Caco-2 (cell line): ENCODE measurements around the gene EMC7. TPM values are rescaled to one million over a fixed set of nuclear protein-coding genes. Genes with fewer than 3 reads are reported as not detected.

ENCODE experiments used
- Bru-seq: library from RNA; stranded (reverse); fragments of 400-500 nt; gene quantifications from one replicate; lab custom pipeline; 2021; lab: Mats Ljungman, UMichigan
- BruChase-seq, 2 experiments: library from RNA; stranded (reverse); fragments of 400-500 nt; gene quantifications; one replicate each; lab custom pipeline; 2021; lab: Mats Ljungman, UMichigan
- BruUV-seq: library from RNA; stranded (reverse); fragments of 400-500 nt; replicated peaks from 2 replicates; lab custom pipeline; 2021; lab: Mats Ljungman, UMichigan
- CTCF ChIA-PET: fragments of 300-600 bp; sonication (Branson Sonifier 250); formaldehyde crosslinking; loops from one replicate; lab custom pipeline; 2022; ENCODE audit warnings: antibody characterized with exemption; lab: Charles Lee
- POLR2A ChIA-PET: fragments of 300-600 bp; sonication (Branson Sonifier 250); formaldehyde crosslinking; loops from one replicate; lab custom pipeline; 2022; ENCODE audit warnings: antibody characterized with exemption; lab: Charles Lee
- DNase-seq, 2 experiments: peaks; one replicate each; pipeline versions ENCODE4 v3.0.0 to v3.0.0-alpha.2; 2020 to 2022
- H3K27me3 ChIP-seq: replicated peaks from 2 replicates; pipeline ENCODE4 v1.6.0; 2011; ENCODE audit warnings: low read length; ENCODE audit not compliant: control insufficient read depth, insufficient read depth
- H3K36me3 ChIP-seq: 2 replicates; pipeline ENCODE4 v1.5.1; 2011; ENCODE audit warnings: low read length; ENCODE audit not compliant: control insufficient read depth, insufficient read depth
- H3K4me1 ChIP-seq: fragments of 250-450 bp; sonication (Bioruptor Pico); 2 replicates; pipeline ENCODE4 v1.5.1; 2020; ENCODE audit warnings: mild to moderate bottlenecking
- H3K4me3 ChIP-seq: 2 replicates; pipeline ENCODE4 v1.5.1; 2011; ENCODE audit warnings: low read depth, mild to moderate bottlenecking, control low read depth, low read length
- H3K9me3 ChIP-seq: fragments of 250-450 bp; sonication (Bioruptor Pico); 2 replicates; pipeline ENCODE4 v1.5.1; 2020; ENCODE audit warnings: mild to moderate bottlenecking, moderate library complexity
- H3K27ac Mint-ChIP-seq: one replicate; pipeline ENCODE4 v1.8.0; 2022; ENCODE audit warnings: mixed read lengths; ENCODE audit not compliant: unreplicated experiment
- H3K27me3 Mint-ChIP-seq: one replicate; pipeline ENCODE4 v1.8.0; 2022; ENCODE audit warnings: mixed read lengths; ENCODE audit not compliant: insufficient read depth, unreplicated experiment
- H3K36me3 Mint-ChIP-seq: one replicate; pipeline ENCODE4 v1.8.0; 2022; ENCODE audit warnings: mild to moderate bottlenecking, mixed read lengths; ENCODE audit not compliant: insufficient read depth, unreplicated experiment
- H3K4me1 Mint-ChIP-seq: one replicate; pipeline ENCODE4 v1.8.0; 2022; ENCODE audit warnings: low read depth, mixed read lengths; ENCODE audit not compliant: unreplicated experiment
- H3K4me3 Mint-ChIP-seq: one replicate; pipeline ENCODE4 v1.8.0; 2022; ENCODE audit warnings: mild to moderate bottlenecking, moderate library complexity, mixed read lengths; ENCODE audit not compliant: unreplicated experiment
- H3K9me3 Mint-ChIP-seq: one replicate; pipeline ENCODE4 v1.8.0; 2022; ENCODE audit warnings: mixed read lengths; ENCODE audit not compliant: unreplicated experiment
- CTCF ChIP-seq, 2 experiments: fragments of 200-600 bp in 1 of 2; IDR thresholded peaks; 1 replicate in 1 of 2; 2 replicates in 1 of 2; pipeline versions ENCODE4 v1.5.1 to v1.8.0; 2011 to 2022; ENCODE audit warnings: antibody characterized with exemption in 1 of 2, control low read depth in 1 of 2, inconsistent platforms in 1 of 2, low read depth in 1 of 2, low read length in 1 of 2, mild to moderate bottlenecking in 1 of 2, moderate library complexity in 1 of 2; ENCODE audit not compliant: insufficient read depth in 1 of 2, severe bottlenecking in 1 of 2, unreplicated experiment in 1 of 2
- intact Hi-C: fragments of 100-400 bp; cut with micrococcal nuclease; formaldehyde crosslinking; loops from one replicate; pipeline ENCODE4 v1.10.0; 2022; ENCODE audit not compliant: unreplicated experiment
- long read RNA-seq: library from polyadenylated mRNA; stranded (forward); transcript quantifications from one replicate; pipeline ENCODE4 v2.0.0, GENCODE V29; 2022
- total RNA-seq: library from RNA; stranded (reverse); gene quantifications from 2 replicates; pipeline ENCODE4 v1.2.3, GENCODE V29; 2022

The EMC7 gene
- 70.2 and 74.2 TPM in 2 replicates for total RNA-seq
- Bru-seq, nascent RNA, result percentile 73 among the genes with signal in this experiment
- BruChase-seq, experiment 1, labeled RNA remaining after a 2-hour chase, result percentile 74 among the genes with signal in this experiment
- percentile 86 among the genes with signal in this experiment for BruChase-seq, experiment 2, labeled RNA remaining after a 6-hour chase
- long read RNA-seq, transcript EMC7-201 (5 exons, 1,155 nt), result major isoform, 50 of 58 reads
- long read RNA-seq, partial matches to known transcripts, result 1 of 58 reads
- long read RNA-seq, other reads (novel, unspliced or antisense), result 3 of 58 reads

DNA sequence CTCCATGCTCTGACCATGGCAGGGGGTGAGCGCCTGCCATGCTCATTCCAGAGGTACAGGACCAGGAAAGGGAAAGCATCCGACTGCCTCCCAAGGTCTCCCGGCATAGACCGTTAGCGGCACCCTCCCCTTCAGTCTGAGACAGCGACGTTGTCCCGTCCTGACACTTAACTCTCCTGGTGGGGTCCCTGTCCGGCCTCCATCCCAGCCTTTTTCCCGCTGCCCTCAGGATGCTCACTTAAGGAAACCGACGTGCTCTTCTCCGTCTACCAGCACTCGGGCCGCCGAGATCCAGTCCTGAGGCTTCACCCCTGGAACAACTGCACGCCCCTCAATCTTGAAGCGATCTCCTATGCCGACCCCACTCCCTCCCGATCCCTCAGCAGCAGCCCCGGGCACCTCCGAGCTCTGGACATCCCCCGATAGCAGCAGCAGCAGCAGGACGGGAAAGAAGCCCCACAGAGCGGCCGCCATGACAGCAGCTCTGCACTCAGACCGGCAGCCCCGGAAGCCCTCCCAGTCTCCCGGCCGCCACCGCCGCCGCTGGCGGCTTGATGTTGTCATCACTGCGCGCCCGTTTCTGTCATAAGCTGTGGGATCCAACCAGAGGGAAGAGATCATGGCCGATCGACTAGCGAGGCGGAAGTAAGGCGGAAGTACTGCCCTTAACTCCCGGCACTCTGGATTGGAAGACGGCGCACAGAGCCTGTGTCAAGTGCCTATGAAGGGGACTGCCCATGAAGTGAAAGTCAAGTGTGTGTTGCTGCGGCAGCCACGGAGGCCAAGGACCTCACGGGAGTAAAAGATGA lies at the start of gene EMC7, which contains the start of gene PGBD4:
TSS of gene EMC7 (minus strand) at position 497 of the 809 bp plus-strand sequence. CDS start at position 474, 23 bp downstream.
TSS of gene PGBD4 (plus strand) at position 718 of the 809 bp plus-strand sequence. CDS start 449 bp downstream, outside the sequence.
- peak; percentile 98 for DNase-seq
- BruUV-seq, result TSS peak; percentile 64
- peak within 1 kb of the TSS; percentile 100 for H3K4me3 Mint-ChIP-seq
- CTCF ChIA-PET, result interaction anchor here (0.6 to 1.0 kb wide), 2 partner anchors 8 to 482 kb away, joined by 3 read pairs; no protein-coding TSS in a partner anchor
- H3K36me3 ChIP-seq, result no peaks in the 10 kb centered on the region
- no peak for TF ChIP-seq CTCF (IDR thresholded peaks at IDR 0.05; ENCODE audit: insufficient read depth in 1 of 2, low read depth in 1 of 2, low read length in 1 of 2, severe bottlenecking in 1 of 2, unreplicated experiment in 1 of 2)
- no peaks in the 10 kb centered on the region for H3K27me3 Mint-ChIP-seq
- intact Hi-C loops, result loop anchor here (1.0 to 5.0 kb wide), 3 partner anchors 39 to 266 kb away; partner anchors contain the start of gene LPCAT4
- H3K36me3 Mint-ChIP-seq, result peaks cover 10% of the 10 kb centered on the region
- no peaks in the 10 kb centered on the region for H3K9me3 Mint-ChIP-seq
- H3K4me1 ChIP-seq, result peaks cover 5% of the 10 kb centered on the region; the same call in 1 of the 2 replicates
- no peaks in the 10 kb centered on the region for H3K9me3 ChIP-seq
- peak within 1 kb of the TSS; percentile 99 for H3K27ac Mint-ChIP-seq
- no peaks in the 10 kb centered on the region for H3K27me3 ChIP-seq
- H3K4me1 Mint-ChIP-seq, result no peaks in the 10 kb centered on the region
- POLR2A ChIA-PET, result interaction anchor here (0.7 to 1.1 kb wide), 5 partner anchors 8 to 236 kb away, joined by 3 to 9 read pairs (median 4); partner anchors contain the start of genes KATNBL1 and SLC12A6
- peak within 1 kb of the TSS; percentile 92 for H3K4me3 ChIP-seq

- Mint-ChIP-seq H3K4me3 (no peak overlapping the region), H3K27me3 (no peaks in the 10 kb centered on the region), H3K9me3 (no peaks in the 10 kb centered on the region), H3K4me1 (no peaks in the 10 kb centered on the region), H3K27ac (no peak overlapping the region), H3K36me3 (peaks cover 20% of the 10 kb centered on the region)
- BruUV-seq, result no TSS peak
- H3K4me1 ChIP-seq, result no peaks in the 10 kb centered on the region
- POLR2A ChIA-PET, result no interaction called here
- intact Hi-C loops, result no loop called here
- no peaks in the 10 kb centered on the region for H3K9me3 ChIP-seq
- no peaks in the 10 kb centered on the region for H3K36me3 ChIP-seq
- TF ChIP-seq CTCF (IDR thresholded peaks at IDR 0.05; ENCODE audit: insufficient read depth in 1 of 2, low read depth in 1 of 2, low read length in 1 of 2, severe bottlenecking in 1 of 2, unreplicated experiment in 1 of 2), result no peak
- no peak for DNase-seq
- CTCF ChIA-PET, result no interaction called here
- no peaks in the 10 kb centered on the region for H3K27me3 ChIP-seq
- H3K4me3 ChIP-seq, result no peak overlapping the region
These were observed 45.9 kb upstream of the EMC7 start for GRCh38 chr15:34147371-34148140.
